ENCODE data around the gene CTNNA1. TPM values are rescaled to one million over a fixed set of nuclear protein-coding genes. Genes with fewer than 3 reads are reported as not detected.

CTNNA1 gene
- total and polyA plus RNA-seq, 9 of the 15 experiments (the other 6 are each of a cell fraction or from before 2014, with no cell fraction given), result 29.6 to 117 (median 89.1) TPM

GRCh38 chr5:138974227-138975063 lies 221.2 kb downstream of the CTNNA1 start (continued):
- TF ChIP-seq ZNF398 (CRISPR knock-in tag; IDR thresholded peaks at IDR 0.05) (no peak), ZNF121 (CRISPR knock-in tag; conservative IDR thresholded peaks at IDR 0.05) (no peak), ZNF324 (CRISPR knock-in tag; IDR thresholded peaks at IDR 0.05) (no peak), ZBTB2 (IDR thresholded peaks at IDR 0.05) (no peak), THRA (IDR thresholded peaks at IDR 0.05) (no peak), ELF2 (CRISPR knock-in tag; IDR thresholded peaks at IDR 0.05) (no peak), ZNF146 (CRISPR knock-in tag; IDR thresholded peaks at IDR 0.05; ENCODE audit: unreplicated experiment) (no peak), THRAP3 (IDR thresholded peaks at IDR 0.05; ENCODE audit: borderline replicate concordance) (no peak), HNRNPK (IDR thresholded peaks at IDR 0.05; ENCODE audit: low read depth, low read length, poor library complexity, severe bottlenecking) (no peak), HNRNPUL1 (IDR thresholded peaks at IDR 0.05; ENCODE audit: low read length) (no peak), ATF2 (CRISPR knock-in tag; IDR thresholded peaks at IDR 0.05) (no peak), HDAC6 (IDR thresholded peaks at IDR 0.05; ENCODE audit: low read depth, low read length) (no peak), NR2F6 (CRISPR knock-in tag; IDR thresholded peaks at IDR 0.05) (no peak), BRCA1 (IDR thresholded peaks at IDR 0.05) (no peak), BRCA1 (CRISPR knock-in tag; IDR thresholded peaks at IDR 0.05) (no peak), EGR1 (conservative IDR thresholded peaks at IDR 0.05) (peak; percentile 62), BRD9 (IDR thresholded peaks at IDR 0.05; ENCODE audit: low read depth, partially characterized antibody) (no peak), POLR2G (IDR thresholded peaks at IDR 0.05; ENCODE audit: low read depth, low read length) (no peak), TEAD4 (IDR thresholded peaks at IDR 0.05; ENCODE audit: low read length) (no peak), TEAD4 (CRISPR knock-in tag; IDR thresholded peaks at IDR 0.05; ENCODE audit: borderline replicate concordance) (no peak), NFIC (IDR thresholded peaks at IDR 0.05) (no peak; the same call in 1 of the 2 replicates), FOXA1 (IDR thresholded peaks at IDR 0.05; ENCODE audit: borderline replicate concordance) (no peak)

Data from K562 (cell line).